H1 (cell line): ENCODE measurements around the gene PRRT1. TPM values are rescaled to one million over a fixed set of nuclear protein-coding genes. Genes with fewer than 3 reads are reported as not detected.

Experiments
- ASH2L ChIP-seq: fragments of 200-600, 300-600 bp; sonication (generic); IDR thresholded peaks from one replicate; pipeline ENCODE4 v1.7.1; 2017; ENCODE audit warnings: low read length
- CTCF ChIP-seq, 3 experiments: IDR thresholded peaks; 1 replicate in 2 of 3; 2 replicates in 1 of 3; pipeline versions ENCODE4 v1.5.1 to v1.6.1; 2011; ENCODE audit warnings: low read length in 3 of 3, mild to moderate bottlenecking in 3 of 3, inconsistent platforms in 2 of 3, low read depth in 1 of 3, moderate library complexity in 1 of 3; ENCODE audit not compliant: insufficient read depth in 1 of 3; ENCODE audit errors: control extremely low read depth in 1 of 3
- polyA plus RNA-seq, 7 experiments: library from polyadenylated mRNA; depleted of rRNA in 3 of 7; stranded (reverse) in 5 of 7; unstranded in 2 of 7; fragments of >200 nt in 5 of 7; fragments of 200-250 nt in 2 of 7; gene quantifications; 1 replicate in 5 of 7; 2 replicates in 1 of 7; 4 replicates in 1 of 7; pipeline versions ENCODE4 v1.2.1 to v1.2.3, GENCODE V29; 2011 to 2013; ENCODE audit warnings: missing spikeins in 2 of 7, mixed read lengths in 2 of 7
- total RNA-seq: library from RNA; stranded (reverse); fragmentation: NEBNext Ultra II Directional; extraction: Animal tissue kit (Norgen Biotek cat#: 25700); gene quantifications from 2 replicates; pipeline ENCODE4 v1.2.1, GENCODE V29; 2021

PRRT1 gene
- total and polyA plus RNA-seq, 2 of the 8 experiments (the other 6 are each of a cell fraction or from before 2014, with no cell fraction given), result 0.71 to 2.8 TPM

GRCh38 chr6:32154514-32155161, 2.9 kb upstream of the PRRT1 start (continued):
- peak in 2 of 3 experiments; percentile 62 to 70; a peak in 3 of 4 replicates for TF ChIP-seq CTCF (IDR thresholded peaks at IDR 0.05; ENCODE audit: control extremely low read depth in 1 of 3, insufficient read depth in 1 of 3, low read depth in 1 of 3, low read length in 3 of 3)
- TF ChIP-seq ASH2L, result no peak
